ENCODE data around the gene INSL4. TPM values are rescaled to one million over a fixed set of nuclear protein-coding genes. Genes with fewer than 3 reads are reported as not detected.

The INSL4 gene
- total and polyA plus RNA-seq, 2 donors from 2014 or later, result not detected

GRCh38 chr9:5193345-5193744, 37.9 kb upstream of the INSL4 start:
- DNase-seq, result no peak
- Histone ChIP-seq H3K9me3 (ENCODE audit: control insufficient read depth in 2 of 3, insufficient read depth in 1 of 3, low read length in 3 of 3) (no peaks in the 10 kb centered on the region), H3K27ac (ENCODE audit: low read depth in 2 of 2, low read length in 2 of 2) (no peak overlapping the region), H3K4me1 (ENCODE audit: control insufficient read depth in 2 of 3, insufficient read depth in 2 of 3, low read depth in 1 of 3, low read length in 3 of 3) (no peaks in the 10 kb centered on the region), H3K9ac (ENCODE audit: low read length in 3 of 3) (no peak overlapping the region), H3K4me3 (ENCODE audit: low read length in 3 of 3) (no peak overlapping the region), H3K36me3 (ENCODE audit: control insufficient read depth in 2 of 3, insufficient read depth in 3 of 3, low read length in 3 of 3) (no peaks in the 10 kb centered on the region), H3K27me3 (ENCODE audit: control insufficient read depth, insufficient read depth, low read length) (no peaks in the 10 kb centered on the region)
- intact Hi-C loops (cut with DNase I), result no loop called here
- no peak for FAIRE-seq
- TF ChIP-seq, protein P1, sequence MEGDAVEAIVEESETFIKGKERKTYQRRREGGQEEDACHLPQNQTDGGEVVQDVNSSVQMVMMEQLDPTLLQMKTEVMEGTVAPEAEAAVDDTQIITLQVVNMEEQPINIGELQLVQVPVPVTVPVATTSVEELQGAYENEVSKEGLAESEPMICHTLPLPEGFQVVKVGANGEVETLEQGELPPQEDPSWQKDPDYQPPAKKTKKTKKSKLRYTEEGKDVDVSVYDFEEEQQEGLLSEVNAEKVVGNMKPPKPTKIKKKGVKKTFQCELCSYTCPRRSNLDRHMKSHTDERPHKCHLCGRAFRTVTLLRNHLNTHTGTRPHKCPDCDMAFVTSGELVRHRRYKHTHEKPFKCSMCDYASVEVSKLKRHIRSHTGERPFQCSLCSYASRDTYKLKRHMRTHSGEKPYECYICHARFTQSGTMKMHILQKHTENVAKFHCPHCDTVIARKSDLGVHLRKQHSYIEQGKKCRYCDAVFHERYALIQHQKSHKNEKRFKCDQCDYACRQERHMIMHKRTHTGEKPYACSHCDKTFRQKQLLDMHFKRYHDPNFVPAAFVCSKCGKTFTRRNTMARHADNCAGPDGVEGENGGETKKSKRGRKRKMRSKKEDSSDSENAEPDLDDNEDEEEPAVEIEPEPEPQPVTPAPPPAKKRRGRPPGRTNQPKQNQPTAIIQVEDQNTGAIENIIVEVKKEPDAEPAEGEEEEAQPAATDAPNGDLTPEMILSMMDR (IDR thresholded peaks at IDR 0.05; ENCODE audit: borderline replicate concordance, extremely low read depth, insufficient read depth), result no peak

DNA sequence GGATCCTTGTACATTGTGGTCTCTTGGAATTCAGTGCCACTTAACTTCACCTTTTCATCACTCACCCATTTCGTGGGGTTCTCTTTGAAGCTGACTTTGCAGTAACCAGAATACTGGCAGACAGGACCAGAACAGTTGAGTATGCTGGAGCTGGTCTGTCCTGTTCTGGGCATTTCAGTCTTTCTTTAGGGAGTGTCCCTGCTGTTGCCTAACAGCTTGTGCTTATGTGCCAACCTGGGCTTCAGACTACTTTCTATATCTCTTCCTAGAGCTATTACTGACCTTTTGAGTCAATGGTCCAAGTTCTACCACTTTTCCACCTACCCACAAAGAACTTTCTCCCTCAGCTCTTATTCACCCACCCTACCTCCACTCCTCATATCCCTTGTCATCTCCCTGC, 35.8 kb upstream of the INSL4 start:
- Histone ChIP-seq H3K27me3 (ENCODE audit: control insufficient read depth, insufficient read depth, low read length) (no peaks in the 10 kb centered on the region), H3K9me3 (ENCODE audit: control insufficient read depth in 2 of 3, insufficient read depth in 1 of 3, low read length in 3 of 3) (no peaks in the 10 kb centered on the region), H3K4me3 (ENCODE audit: low read length in 3 of 3) (no peak overlapping the region), H3K36me3 (ENCODE audit: control insufficient read depth in 2 of 3, insufficient read depth in 3 of 3, low read length in 3 of 3) (no peaks in the 10 kb centered on the region), H3K4me1 (ENCODE audit: control insufficient read depth in 2 of 3, insufficient read depth in 2 of 3, low read depth in 1 of 3, low read length in 3 of 3) (no peaks in the 10 kb centered on the region), H3K27ac (ENCODE audit: low read depth in 2 of 2, low read length in 2 of 2) (no peak overlapping the region), H3K9ac (ENCODE audit: low read length in 3 of 3) (no peak overlapping the region)
- intact Hi-C loops (cut with DNase I), result no loop called here
- TF ChIP-seq, protein P1 (IDR thresholded peaks at IDR 0.05; ENCODE audit: borderline replicate concordance, extremely low read depth, insufficient read depth), result no peak
- DNase-seq (no peak), FAIRE-seq (no peak)

DNA sequence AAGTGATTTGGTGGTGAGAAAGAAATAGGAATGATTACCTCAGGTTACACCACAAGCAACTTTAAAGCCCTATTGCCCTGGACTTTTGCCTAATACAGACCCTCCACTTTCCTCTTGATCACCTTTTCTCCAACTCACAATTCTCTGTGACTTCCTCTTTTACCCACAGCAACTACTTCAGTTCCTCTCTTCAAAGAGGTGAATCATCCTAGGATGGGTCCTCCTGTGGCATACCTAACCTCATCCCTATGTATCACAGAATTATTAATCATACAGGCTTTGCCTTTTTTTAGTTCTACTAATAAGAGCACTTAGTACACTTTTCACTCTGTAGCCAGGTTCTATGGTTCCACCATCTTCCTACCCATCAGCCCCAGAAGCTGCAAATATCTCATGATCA, 26.1 kb upstream of the INSL4 start:
- intact Hi-C loops (cut with DNase I), result no loop called here
- H3K9ac ChIP-seq (ENCODE audit: low read length in 3 of 3), result no peak overlapping the region
- FAIRE-seq, result no peak

More for the DNA sequence above, 26.1 kb upstream of the INSL4 start:
- no peaks in the 10 kb centered on the region for H3K4me1 ChIP-seq (ENCODE audit: control insufficient read depth in 2 of 3, insufficient read depth in 2 of 3, low read depth in 1 of 3, low read length in 3 of 3)
- TF ChIP-seq, protein P1 (IDR thresholded peaks at IDR 0.05; ENCODE audit: borderline replicate concordance, extremely low read depth, insufficient read depth), result no peak
- no peak overlapping the region for H3K4me3 ChIP-seq (ENCODE audit: low read length in 3 of 3)
- H3K9me3 ChIP-seq (ENCODE audit: control insufficient read depth in 2 of 3, insufficient read depth in 1 of 3, low read length in 3 of 3), result no peaks in the 10 kb centered on the region
- H3K27me3 ChIP-seq (ENCODE audit: control insufficient read depth, insufficient read depth, low read length), result no peaks in the 10 kb centered on the region
- no peak overlapping the region for H3K27ac ChIP-seq (ENCODE audit: low read depth in 2 of 2, low read length in 2 of 2)
- no peaks in the 10 kb centered on the region for H3K36me3 ChIP-seq (ENCODE audit: control insufficient read depth in 2 of 3, insufficient read depth in 3 of 3, low read length in 3 of 3)
- DNase-seq, result no peak

Data from kidney (tissue), 14 donors.